ENCODE data around the gene NQO2.

The NQO2 gene

GRCh38 chr6:3009930-3010329 is 10.2 kb downstream of the NQO2 start:
- Histone ChIP-seq H3K9me3 (ENCODE audit: control insufficient read depth, insufficient read depth, low read length) (peaks cover 15% of the 10 kb centered on the region), H3K9ac (ENCODE audit: low read depth, low read length) (no peak overlapping the region), H3K36me3 (ENCODE audit: control insufficient read depth, insufficient read depth, low read length) (peaks cover 52% of the 10 kb centered on the region)

GRCh38 chr6:3011158-3011557 is 11.5 kb downstream of the NQO2 start:
- Histone ChIP-seq H3K36me3 (ENCODE audit: control insufficient read depth, insufficient read depth, low read length) (peaks cover 57% of the 10 kb centered on the region), H3K27me3 (ENCODE audit: control insufficient read depth, insufficient read depth, low read length) (no peaks in the 10 kb centered on the region), H3K9me3 (ENCODE audit: control insufficient read depth, insufficient read depth, low read length) (peaks cover 15% of the 10 kb centered on the region), H3K4me1 (ENCODE audit: control insufficient read depth, insufficient read depth, low read length) (peaks cover 8% of the 10 kb centered on the region), H3K9ac (ENCODE audit: low read depth, low read length) (no peak overlapping the region), H3K4me3 (ENCODE audit: low read depth, low read length) (no peak overlapping the region)

More at GRCh38 chr6:3009930-3010329, 10.2 kb downstream of the NQO2 start:
- no peaks in the 10 kb centered on the region for H3K27me3 ChIP-seq (ENCODE audit: control insufficient read depth, insufficient read depth, low read length)
- H3K4me1 ChIP-seq (ENCODE audit: control insufficient read depth, insufficient read depth, low read length): peaks cover 9% of the 10 kb centered on the region
- no peak overlapping the region for H3K4me3 ChIP-seq (ENCODE audit: low read depth, low read length)

GRCh38 chr6:3011592-3011991 is 11.9 kb downstream of the NQO2 start:
- Histone ChIP-seq H3K9ac (ENCODE audit: low read depth, low read length) (no peak overlapping the region), H3K36me3 (ENCODE audit: control insufficient read depth, insufficient read depth, low read length) (peaks cover 58% of the 10 kb centered on the region), H3K4me1 (ENCODE audit: control insufficient read depth, insufficient read depth, low read length) (peaks cover 4% of the 10 kb centered on the region), H3K4me3 (ENCODE audit: low read depth, low read length) (no peak overlapping the region), H3K27me3 (ENCODE audit: control insufficient read depth, insufficient read depth, low read length) (no peaks in the 10 kb centered on the region), H3K9me3 (ENCODE audit: control insufficient read depth, insufficient read depth, low read length) (peaks cover 15% of the 10 kb centered on the region)

GRCh38 chr6:3013486-3013885 is 13.8 kb downstream of the NQO2 start:
- H3K27me3 ChIP-seq (ENCODE audit: control insufficient read depth, insufficient read depth, low read length): no peaks in the 10 kb centered on the region
- H3K36me3 ChIP-seq (ENCODE audit: control insufficient read depth, insufficient read depth, low read length): peaks cover 63% of the 10 kb centered on the region
- H3K4me1 ChIP-seq (ENCODE audit: control insufficient read depth, insufficient read depth, low read length): no peaks in the 10 kb centered on the region
- H3K9ac ChIP-seq (ENCODE audit: low read depth, low read length): no peak overlapping the region
- peaks cover 15% of the 10 kb centered on the region for H3K9me3 ChIP-seq (ENCODE audit: control insufficient read depth, insufficient read depth, low read length)
- no peak overlapping the region for H3K4me3 ChIP-seq (ENCODE audit: low read depth, low read length)

GRCh38 chr6:3013901-3014674 is 14.4 kb downstream of the NQO2 start:
- Histone ChIP-seq H3K36me3 (ENCODE audit: control insufficient read depth, insufficient read depth, low read length) (peaks cover 63% of the 10 kb centered on the region), H3K4me1 (ENCODE audit: control insufficient read depth, insufficient read depth, low read length) (no peaks in the 10 kb centered on the region), H3K9ac (ENCODE audit: low read depth, low read length) (no peak overlapping the region), H3K9me3 (ENCODE audit: control insufficient read depth, insufficient read depth, low read length) (peaks cover 15% of the 10 kb centered on the region), H3K4me3 (ENCODE audit: low read depth, low read length) (no peak overlapping the region), H3K27me3 (ENCODE audit: control insufficient read depth, insufficient read depth, low read length) (no peaks in the 10 kb centered on the region)

GRCh38 chr6:3014675-3015066 is 15.0 kb downstream of the NQO2 start:
- no peaks in the 10 kb centered on the region for H3K27me3 ChIP-seq (ENCODE audit: control insufficient read depth, insufficient read depth, low read length)
- H3K4me3 ChIP-seq (ENCODE audit: low read depth, low read length): no peak overlapping the region
- peaks cover 15% of the 10 kb centered on the region for H3K9me3 ChIP-seq (ENCODE audit: control insufficient read depth, insufficient read depth, low read length)
- peaks cover 63% of the 10 kb centered on the region for H3K36me3 ChIP-seq (ENCODE audit: control insufficient read depth, insufficient read depth, low read length)
- H3K4me1 ChIP-seq (ENCODE audit: control insufficient read depth, insufficient read depth, low read length): no peaks in the 10 kb centered on the region
- no peak overlapping the region for H3K9ac ChIP-seq (ENCODE audit: low read depth, low read length)

- H3K27me3 ChIP-seq (ENCODE audit: control insufficient read depth, insufficient read depth, low read length): no peaks in the 10 kb centered on the region
- peaks cover 14% of the 10 kb centered on the region for H3K9me3 ChIP-seq (ENCODE audit: control insufficient read depth, insufficient read depth, low read length)
- no peak overlapping the region for H3K9ac ChIP-seq (ENCODE audit: low read depth, low read length)
- no peaks in the 10 kb centered on the region for H3K4me1 ChIP-seq (ENCODE audit: control insufficient read depth, insufficient read depth, low read length)
- H3K4me3 ChIP-seq (ENCODE audit: low read depth, low read length): no peak overlapping the region
- peaks cover 60% of the 10 kb centered on the region for H3K36me3 ChIP-seq (ENCODE audit: control insufficient read depth, insufficient read depth, low read length)
Observed at GRCh38 chr6:3015144-3015543, 15.4 kb downstream of the NQO2 start.

- H3K4me1 ChIP-seq (ENCODE audit: control insufficient read depth, insufficient read depth, low read length): no peaks in the 10 kb centered on the region
- H3K9ac ChIP-seq (ENCODE audit: low read depth, low read length): no peak overlapping the region
- no peak overlapping the region for H3K4me3 ChIP-seq (ENCODE audit: low read depth, low read length)
- no peaks in the 10 kb centered on the region for H3K27me3 ChIP-seq (ENCODE audit: control insufficient read depth, insufficient read depth, low read length)
- peaks cover under 1% of the 10 kb centered on the region for H3K9me3 ChIP-seq (ENCODE audit: control insufficient read depth, insufficient read depth, low read length)
- H3K36me3 ChIP-seq (ENCODE audit: control insufficient read depth, insufficient read depth, low read length): peaks cover 46% of the 10 kb centered on the region
Observed at GRCh38 chr6:3016473-3017280, 17.0 kb downstream of the NQO2 start.

GRCh38 chr6:3017304-3017703 is 17.6 kb downstream of the NQO2 start:
- Histone ChIP-seq H3K4me3 (ENCODE audit: low read depth, low read length) (no peak overlapping the region), H3K4me1 (ENCODE audit: control insufficient read depth, insufficient read depth, low read length) (no peaks in the 10 kb centered on the region), H3K27me3 (ENCODE audit: control insufficient read depth, insufficient read depth, low read length) (no peaks in the 10 kb centered on the region), H3K9me3 (ENCODE audit: control insufficient read depth, insufficient read depth, low read length) (no peaks in the 10 kb centered on the region), H3K36me3 (ENCODE audit: control insufficient read depth, insufficient read depth, low read length) (peaks cover 39% of the 10 kb centered on the region), H3K9ac (ENCODE audit: low read depth, low read length) (no peak overlapping the region)

GRCh38 chr6:3019065-3019464 is 19.4 kb downstream of the NQO2 start:
- Histone ChIP-seq H3K9ac (ENCODE audit: low read depth, low read length) (no peak overlapping the region), H3K36me3 (ENCODE audit: control insufficient read depth, insufficient read depth, low read length) (peaks cover 29% of the 10 kb centered on the region), H3K4me1 (ENCODE audit: control insufficient read depth, insufficient read depth, low read length) (peaks cover 8% of the 10 kb centered on the region), H3K27me3 (ENCODE audit: control insufficient read depth, insufficient read depth, low read length) (no peaks in the 10 kb centered on the region), H3K9me3 (ENCODE audit: control insufficient read depth, insufficient read depth, low read length) (no peaks in the 10 kb centered on the region), H3K4me3 (ENCODE audit: low read depth, low read length) (no peak overlapping the region)

- H3K27me3 ChIP-seq (ENCODE audit: control insufficient read depth, insufficient read depth, low read length): no peaks in the 10 kb centered on the region
- H3K36me3 ChIP-seq (ENCODE audit: control insufficient read depth, insufficient read depth, low read length): peaks cover 24% of the 10 kb centered on the region
- no peak overlapping the region for H3K9ac ChIP-seq (ENCODE audit: low read depth, low read length)
- no peak overlapping the region for H3K4me3 ChIP-seq (ENCODE audit: low read depth, low read length)
- no peaks in the 10 kb centered on the region for H3K9me3 ChIP-seq (ENCODE audit: control insufficient read depth, insufficient read depth, low read length)
- peaks cover 10% of the 10 kb centered on the region for H3K4me1 ChIP-seq (ENCODE audit: control insufficient read depth, insufficient read depth, low read length)
Observed at GRCh38 chr6:3019749-3020320, 20.1 kb downstream of the NQO2 start.

All from iPS-15b (cell line).